ENCODE measurements around the gene COL4A1.

The COL4A1 gene

GRCh38 chr13:110280231-110280813 is 26.6 kb downstream of the COL4A1 start:
- TF ChIP-seq ZNF274 (IDR thresholded peaks at IDR 0.05; ENCODE audit: low read depth, low read length): no peak
- no peak overlapping the region for H3K4me3 ChIP-seq (ENCODE audit: low read length)

DNA sequence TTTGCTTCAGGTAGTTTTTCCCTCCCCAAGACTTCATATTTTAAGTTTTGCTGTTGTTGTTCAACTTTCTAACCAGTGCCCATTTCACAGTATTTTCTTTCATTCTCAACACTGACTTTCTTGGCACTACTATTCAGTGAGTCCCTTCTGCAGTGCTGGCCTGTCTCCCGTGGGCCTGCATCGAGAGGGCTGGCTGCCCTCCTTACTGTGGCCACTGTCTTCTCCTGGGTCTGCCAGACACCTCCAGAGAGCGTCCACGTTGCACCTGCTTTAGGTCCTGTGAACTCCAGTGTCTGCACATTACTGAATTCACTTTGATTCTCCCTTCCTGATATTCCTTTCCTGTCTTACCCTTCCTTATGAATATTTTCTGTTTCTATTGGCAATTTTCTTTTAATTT is 27.3 kb downstream of the COL4A1 start:
- H3K4me3 ChIP-seq (ENCODE audit: low read length): no peak overlapping the region
- no peak for TF ChIP-seq ZNF274 (IDR thresholded peaks at IDR 0.05; ENCODE audit: low read depth, low read length)

- TF ChIP-seq ZNF274 (IDR thresholded peaks at IDR 0.05; ENCODE audit: low read depth, low read length): no peak
Observed at GRCh38 chr13:110278859-110279258, 28.1 kb downstream of the COL4A1 start.

DNA sequence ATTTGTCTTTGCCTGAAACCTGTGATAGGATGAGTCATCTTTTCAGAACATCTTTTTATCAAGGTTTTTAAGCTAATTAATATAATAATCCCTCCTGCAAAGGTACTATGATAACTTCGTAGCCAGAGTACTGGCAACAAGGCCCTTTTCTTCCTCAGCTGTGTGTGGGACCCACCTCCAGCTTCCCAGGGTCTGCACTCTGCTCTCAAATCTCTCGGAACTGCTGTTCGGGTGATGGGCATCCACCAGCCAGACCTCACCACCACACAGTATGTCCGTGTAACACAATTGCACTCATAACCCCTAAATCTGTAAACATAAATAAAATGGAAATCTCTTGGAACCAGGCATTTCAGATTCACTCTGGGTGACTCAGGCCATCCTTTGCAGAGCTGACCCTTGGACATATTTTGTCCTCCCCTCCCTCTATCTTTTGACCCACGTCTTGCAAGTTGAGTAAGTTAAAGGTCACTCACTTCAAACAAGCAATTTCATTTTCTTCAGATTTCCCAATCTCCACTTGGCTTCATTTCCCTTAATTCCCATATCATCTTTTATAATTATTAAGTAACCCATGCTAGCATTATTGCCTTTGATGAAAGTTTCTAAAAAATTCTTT is 29.5 kb downstream of the COL4A1 start:
- TF ChIP-seq ZNF274 (IDR thresholded peaks at IDR 0.05; ENCODE audit: low read depth, low read length): no peak

More at GRCh38 chr13:110278859-110279258, 28.1 kb downstream of the COL4A1 start:
- H3K4me3 ChIP-seq (ENCODE audit: low read length): no peak overlapping the region

DNA sequence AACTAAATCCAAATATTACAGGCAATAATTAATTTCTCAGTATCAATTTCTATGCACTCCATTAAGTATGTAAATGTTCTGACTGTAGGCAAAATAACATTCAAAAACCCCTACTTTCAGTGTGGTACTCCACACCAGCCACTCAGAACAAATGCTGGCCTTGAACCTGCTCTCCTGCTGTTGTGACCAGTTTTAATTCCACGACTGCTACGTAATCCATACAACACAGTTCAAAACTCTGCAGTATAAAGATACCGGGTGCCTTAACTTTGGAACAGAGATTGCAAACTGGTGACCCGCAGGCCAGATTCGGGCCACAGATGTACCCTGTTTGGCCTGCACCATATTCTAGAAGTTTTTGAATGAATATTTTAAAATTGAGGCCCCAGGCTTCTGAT is 30.4 kb downstream of the COL4A1 start:
- H3K4me3 ChIP-seq (ENCODE audit: low read length): no peak overlapping the region
- no peak for TF ChIP-seq ZNF274 (IDR thresholded peaks at IDR 0.05; ENCODE audit: low read depth, low read length)

More for the DNA sequence above, 29.5 kb downstream of the COL4A1 start:
- no peak overlapping the region for H3K4me3 ChIP-seq (ENCODE audit: low read length)

- no peak overlapping the region for H3K4me3 ChIP-seq (ENCODE audit: low read length)
- TF ChIP-seq ZNF274 (IDR thresholded peaks at IDR 0.05; ENCODE audit: low read depth, low read length): no peak
Observed at GRCh38 chr13:110275931-110276552, 30.9 kb downstream of the COL4A1 start.

DNA sequence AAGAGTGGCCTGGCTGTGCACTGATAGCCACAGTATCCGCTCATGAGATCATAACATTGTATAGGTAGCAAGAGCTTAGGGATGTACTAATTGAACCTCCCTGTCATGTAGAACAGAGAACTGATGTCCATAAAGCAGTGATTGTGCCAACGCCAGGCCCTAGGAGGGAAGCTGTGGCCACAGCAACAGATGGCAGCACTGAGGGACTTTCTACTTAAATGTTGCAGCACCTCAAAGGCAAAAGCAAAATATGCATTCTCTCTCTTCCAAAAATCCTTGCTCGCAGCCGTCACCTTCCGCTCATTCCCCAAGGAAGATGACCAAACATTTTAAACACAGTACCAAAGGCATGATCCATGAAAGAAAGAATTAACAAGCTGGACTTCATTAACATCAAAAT is 32.3 kb downstream of the COL4A1 start:
- H3K4me3 ChIP-seq (ENCODE audit: low read length): no peak overlapping the region
- no peak for TF ChIP-seq ZNF274 (IDR thresholded peaks at IDR 0.05; ENCODE audit: low read depth, low read length)

DNA sequence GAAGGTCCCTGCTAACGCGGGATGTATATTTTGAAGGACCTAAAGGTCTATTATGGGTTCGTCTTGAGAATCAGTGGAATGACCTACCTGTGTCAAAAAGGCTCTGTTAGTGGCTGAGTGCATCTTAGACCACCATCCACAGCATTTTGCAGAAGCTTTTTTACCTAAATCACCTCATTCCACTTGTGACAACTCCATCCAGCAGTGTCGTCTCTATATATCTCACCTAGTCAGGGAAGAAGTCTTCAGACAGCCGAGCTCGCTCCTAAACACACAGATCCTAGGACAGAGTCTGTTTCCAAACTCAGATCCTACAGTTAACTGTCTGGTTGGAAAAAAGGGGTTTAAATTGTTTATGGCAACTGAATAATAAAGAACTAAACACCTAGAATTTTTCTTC is 33.7 kb downstream of the COL4A1 start:
- no peak overlapping the region for H3K4me3 ChIP-seq (ENCODE audit: low read length)

DNA sequence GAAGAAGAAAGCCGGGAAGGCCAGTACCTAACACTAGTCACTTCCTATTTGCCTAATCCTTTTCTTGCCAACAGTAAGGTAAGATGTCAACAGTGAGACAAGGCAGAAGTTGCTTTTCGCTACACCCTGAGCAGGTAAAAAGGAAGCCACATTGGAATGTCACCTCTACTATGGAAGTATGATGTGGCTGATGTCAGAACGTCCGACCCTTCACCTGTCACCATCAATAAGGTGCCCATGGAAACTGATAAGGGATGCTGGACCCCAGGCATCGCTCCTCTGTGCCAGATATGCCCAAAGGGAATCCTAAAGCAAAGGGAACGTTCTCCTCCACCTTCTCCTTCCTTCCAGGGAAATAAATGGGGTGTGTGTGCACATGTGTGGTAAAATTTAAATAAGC is 34.3 kb downstream of the COL4A1 start:
- H3K4me3 ChIP-seq (ENCODE audit: low read length): no peak overlapping the region
- no peak for TF ChIP-seq ZNF274 (IDR thresholded peaks at IDR 0.05; ENCODE audit: low read depth, low read length)

More for the DNA sequence above, 33.7 kb downstream of the COL4A1 start:
- TF ChIP-seq ZNF274 (IDR thresholded peaks at IDR 0.05; ENCODE audit: low read depth, low read length): no peak

DNA sequence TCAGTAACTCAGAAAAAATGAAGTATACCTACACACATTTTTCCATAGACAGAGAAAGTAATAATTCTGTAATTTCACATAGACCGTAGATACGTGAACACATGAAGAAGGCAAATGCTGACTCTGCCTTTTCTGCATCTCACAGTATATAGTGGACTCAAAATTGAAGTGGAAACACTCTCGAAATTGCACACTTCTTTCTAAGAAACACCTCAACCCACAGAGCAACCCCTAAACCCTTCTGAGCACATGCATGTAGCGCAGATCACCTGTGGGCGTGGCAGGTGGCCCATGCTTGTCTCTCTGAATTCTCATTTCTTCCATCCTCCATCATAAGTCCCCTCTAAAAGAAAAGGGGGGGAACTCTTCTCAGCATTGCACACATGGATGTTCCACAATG is 34.7 kb downstream of the COL4A1 start:
- TF ChIP-seq ZNF274 (IDR thresholded peaks at IDR 0.05; ENCODE audit: low read depth, low read length): no peak
- no peak overlapping the region for H3K4me3 ChIP-seq (ENCODE audit: low read length)

DNA sequence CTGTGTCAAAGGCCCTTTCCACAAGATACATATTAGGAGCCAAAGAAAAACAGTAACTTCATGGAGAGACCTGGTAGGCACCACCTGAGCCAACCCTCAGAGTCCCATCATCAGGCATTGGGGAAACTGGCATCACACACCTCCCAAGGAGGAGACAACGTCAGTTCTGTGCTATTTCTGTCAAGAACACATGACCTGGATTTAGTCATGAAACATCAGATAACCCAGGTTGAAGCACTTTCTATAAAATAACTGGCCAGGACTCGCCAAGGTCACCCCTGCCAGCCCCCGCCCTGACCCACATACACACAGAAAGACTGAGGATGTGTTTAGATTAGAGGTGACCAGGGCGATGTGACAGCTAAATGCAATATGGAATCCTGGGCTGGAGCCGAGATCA is 35.6 kb downstream of the COL4A1 start:
- TF ChIP-seq ZNF274 (IDR thresholded peaks at IDR 0.05; ENCODE audit: low read depth, low read length): no peak
- H3K4me3 ChIP-seq (ENCODE audit: low read length): no peak overlapping the region

- no peak for TF ChIP-seq ZNF274 (IDR thresholded peaks at IDR 0.05; ENCODE audit: low read depth, low read length)
Observed at GRCh38 chr13:110270507-110270906, 36.5 kb downstream of the COL4A1 start.

GRCh38 chr13:110269509-110270185 is 37.3 kb downstream of the COL4A1 start:
- no peak overlapping the region for H3K4me3 ChIP-seq (ENCODE audit: low read length)
- no peak for TF ChIP-seq ZNF274 (IDR thresholded peaks at IDR 0.05; ENCODE audit: low read depth, low read length)

More at GRCh38 chr13:110270507-110270906, 36.5 kb downstream of the COL4A1 start:
- no peak overlapping the region for H3K4me3 ChIP-seq (ENCODE audit: low read length)

DNA sequence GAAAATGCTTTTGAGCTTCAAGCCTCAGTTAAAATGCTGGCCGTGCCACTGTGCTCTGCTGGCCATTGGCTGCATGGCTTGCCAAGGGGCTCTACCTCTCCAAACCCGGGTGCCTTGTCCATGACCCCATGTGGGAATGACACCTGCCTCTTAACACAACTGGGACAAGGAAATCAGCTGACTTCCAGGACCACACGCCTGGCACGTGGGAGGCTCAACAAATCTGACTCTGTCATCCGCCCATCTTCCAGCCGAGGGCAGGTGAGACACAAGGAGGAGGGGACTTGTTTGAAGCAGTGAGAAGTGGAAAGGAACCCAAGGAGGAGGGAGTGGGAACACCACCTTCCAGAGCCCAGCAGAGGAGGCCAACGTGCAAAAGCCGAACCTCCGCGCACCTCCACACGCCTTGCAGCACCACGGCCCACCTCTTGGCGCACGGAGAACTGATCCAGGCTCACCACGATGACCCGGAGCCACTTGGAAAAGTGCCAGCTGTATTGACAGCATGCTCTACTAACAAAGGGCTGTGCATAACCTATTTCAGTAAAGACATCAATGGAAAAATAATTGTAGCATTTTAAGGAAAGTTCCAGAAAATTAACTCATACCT is 38.3 kb downstream of the COL4A1 start:
- no peak overlapping the region for H3K4me3 ChIP-seq (ENCODE audit: low read length)
- TF ChIP-seq ZNF274 (IDR thresholded peaks at IDR 0.05; ENCODE audit: low read depth, low read length): no peak
